Mammary epithelial cell (primary cell): ENCODE data around the gene FAM162A.
"Not testable (repeated sequence)": the region's sequence is repeated elsewhere in the genome, so short reads cannot be mapped to it uniquely, and the experiment has no call there.

Experiments
- EZH2 ChIP-seq: IDR thresholded peaks from 2 replicates; pipeline ENCODE4 v1.6.1; 2012; ENCODE audit warnings: low read length, inconsistent platforms, borderline replicate concordance
- TF ChIP-seq, protein P1 (sequence below), 2 donors: IDR thresholded peaks in 1 of 2; conservative IDR thresholded peaks in 1 of 2; 2 replicates each; pipeline ENCODE4 v1.5.1; 2011 to 2012; ENCODE audit warnings: inconsistent platforms in 2 of 2, low read length in 2 of 2, mild to moderate bottlenecking in 2 of 2, control low read depth in 1 of 2, low read depth in 1 of 2; ENCODE audit not compliant: insufficient read depth in 1 of 2; ENCODE audit errors: extremely low read depth in 1 of 2

DNA sequence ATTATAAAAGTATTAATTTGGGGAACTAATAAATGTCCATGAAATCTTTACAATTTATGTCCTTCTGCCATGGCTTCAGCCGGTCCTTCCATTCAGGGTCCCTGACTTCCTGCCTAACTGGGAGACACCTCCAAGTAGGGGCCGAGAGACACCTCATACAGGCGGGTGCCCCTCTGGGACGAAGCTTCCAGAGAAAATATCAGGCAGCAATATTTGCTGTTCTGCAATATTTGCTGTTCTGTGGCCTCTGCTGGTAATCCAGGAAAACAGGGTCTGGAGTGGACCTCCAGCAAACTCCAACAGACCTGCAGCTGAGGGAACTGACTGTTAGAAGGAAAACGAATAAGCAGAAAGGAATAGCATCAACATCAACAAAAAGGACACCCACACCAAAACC, 60.5 kb downstream of the FAM162A start:
- TF ChIP-seq, protein P1, sequence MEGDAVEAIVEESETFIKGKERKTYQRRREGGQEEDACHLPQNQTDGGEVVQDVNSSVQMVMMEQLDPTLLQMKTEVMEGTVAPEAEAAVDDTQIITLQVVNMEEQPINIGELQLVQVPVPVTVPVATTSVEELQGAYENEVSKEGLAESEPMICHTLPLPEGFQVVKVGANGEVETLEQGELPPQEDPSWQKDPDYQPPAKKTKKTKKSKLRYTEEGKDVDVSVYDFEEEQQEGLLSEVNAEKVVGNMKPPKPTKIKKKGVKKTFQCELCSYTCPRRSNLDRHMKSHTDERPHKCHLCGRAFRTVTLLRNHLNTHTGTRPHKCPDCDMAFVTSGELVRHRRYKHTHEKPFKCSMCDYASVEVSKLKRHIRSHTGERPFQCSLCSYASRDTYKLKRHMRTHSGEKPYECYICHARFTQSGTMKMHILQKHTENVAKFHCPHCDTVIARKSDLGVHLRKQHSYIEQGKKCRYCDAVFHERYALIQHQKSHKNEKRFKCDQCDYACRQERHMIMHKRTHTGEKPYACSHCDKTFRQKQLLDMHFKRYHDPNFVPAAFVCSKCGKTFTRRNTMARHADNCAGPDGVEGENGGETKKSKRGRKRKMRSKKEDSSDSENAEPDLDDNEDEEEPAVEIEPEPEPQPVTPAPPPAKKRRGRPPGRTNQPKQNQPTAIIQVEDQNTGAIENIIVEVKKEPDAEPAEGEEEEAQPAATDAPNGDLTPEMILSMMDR (conservative IDR thresholded peaks at IDR 0.05 in 1 of 2, IDR thresholded peaks at IDR 0.05 in 1 of 2; ENCODE audit: extremely low read depth in 1 of 2, insufficient read depth in 1 of 2, low read depth in 1 of 2, low read length in 2 of 2), result not testable (repeated sequence)
- not testable (repeated sequence) for TF ChIP-seq EZH2
